Mucosa of rectum (tissue), 2 donors: ENCODE measurements around the gene LPA.

Experiments
- H3K27ac ChIP-seq, 2 donors: one replicate each; pipeline ENCODE4 v1.7.0; 2013; ENCODE audit warnings: inconsistent platforms in 2 of 2, low read depth in 2 of 2, low read length in 2 of 2
- H3K27me3 ChIP-seq, 2 donors: one replicate each; pipeline ENCODE4 v1.7.0; 2013; ENCODE audit warnings: low read length in 2 of 2; ENCODE audit not compliant: control insufficient read depth in 2 of 2, insufficient read depth in 2 of 2
- H3K36me3 ChIP-seq, 2 donors: one replicate each; pipeline ENCODE4 v1.7.0; 2013; ENCODE audit warnings: low read length in 2 of 2; ENCODE audit not compliant: control insufficient read depth in 2 of 2, insufficient read depth in 2 of 2
- H3K4me1 ChIP-seq, 2 donors: one replicate each; pipeline ENCODE4 v1.7.0; 2013; ENCODE audit warnings: low read length in 2 of 2, mild to moderate bottlenecking in 1 of 2; ENCODE audit not compliant: control insufficient read depth in 2 of 2, insufficient read depth in 2 of 2
- H3K4me3 ChIP-seq, 2 donors: one replicate each; pipeline ENCODE4 v1.7.0; 2013; ENCODE audit warnings: low read length in 2 of 2
- H3K9ac ChIP-seq, 2 donors: one replicate each; pipeline ENCODE4 v1.7.0; 2013; ENCODE audit warnings: low read length in 2 of 2, low read depth in 1 of 2, mild to moderate bottlenecking in 1 of 2
- H3K9me3 ChIP-seq, 2 donors: one replicate each; pipeline ENCODE4 v1.7.0; 2013; ENCODE audit warnings: low read length in 2 of 2; ENCODE audit not compliant: control insufficient read depth in 2 of 2
- donor health status: healthy.
- donor health status: Normal muscosa, but diverticular disease.

LPA gene

GRCh38 chr6:160520043-160520904 lies 143.8 kb downstream of the LPA start:
- Histone ChIP-seq H3K36me3 (no peaks in the 10 kb centered on the region), H3K4me1 (peaks cover 0 to 3% of the 10 kb centered on the region in 2 donors), H3K27me3 (no peaks in the 10 kb centered on the region), H3K9ac (peak overlapping the region; percentile 64 to 68), H3K9me3 (no peaks in the 10 kb centered on the region), H3K4me3 (peak overlapping the region; percentile 74 to 79), H3K27ac (peak overlapping the region; percentile 52 to 70)

GRCh38 chr6:160519603-160520042 lies 144.5 kb downstream of the LPA start:
- peak overlapping the region; percentile 74 to 79 for H3K4me3 ChIP-seq
- H3K9me3 ChIP-seq: no peaks in the 10 kb centered on the region
- H3K27me3 ChIP-seq: no peaks in the 10 kb centered on the region
- peak overlapping the region; percentile 64 to 65 for H3K9ac ChIP-seq
- H3K4me1 ChIP-seq: peaks cover 0 to 3% of the 10 kb centered on the region in 2 donors
- peak overlapping the region in 1 of 2 donors; percentile 70 for H3K27ac ChIP-seq
- H3K36me3 ChIP-seq: no peaks in the 10 kb centered on the region

DNA sequence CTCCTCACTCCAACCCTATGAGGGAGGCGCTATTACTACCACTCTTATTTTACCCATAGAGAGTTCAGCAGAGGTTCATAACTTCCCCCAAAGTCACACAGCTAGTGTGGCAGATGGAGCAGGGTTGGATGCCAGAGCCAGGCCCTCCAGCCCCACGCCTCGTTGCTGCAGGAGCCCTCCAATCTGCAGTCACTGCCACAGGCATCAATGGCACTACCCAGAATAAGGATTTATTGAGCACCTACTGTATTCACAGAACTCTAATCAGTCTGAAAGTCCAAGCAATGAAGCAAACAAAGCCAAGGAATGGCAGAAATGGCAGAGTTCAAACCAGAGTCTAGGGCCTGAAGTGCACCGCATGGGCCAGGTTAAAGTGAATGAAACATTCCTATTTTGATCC lies 144.9 kb downstream of the LPA start:
- Histone ChIP-seq H3K27ac (no peak overlapping the region), H3K36me3 (no peaks in the 10 kb centered on the region), H3K27me3 (no peaks in the 10 kb centered on the region), H3K4me1 (peaks cover 0 to 3% of the 10 kb centered on the region in 2 donors), H3K9me3 (no peaks in the 10 kb centered on the region), H3K9ac (no peak overlapping the region), H3K4me3 (no peak overlapping the region)

DNA sequence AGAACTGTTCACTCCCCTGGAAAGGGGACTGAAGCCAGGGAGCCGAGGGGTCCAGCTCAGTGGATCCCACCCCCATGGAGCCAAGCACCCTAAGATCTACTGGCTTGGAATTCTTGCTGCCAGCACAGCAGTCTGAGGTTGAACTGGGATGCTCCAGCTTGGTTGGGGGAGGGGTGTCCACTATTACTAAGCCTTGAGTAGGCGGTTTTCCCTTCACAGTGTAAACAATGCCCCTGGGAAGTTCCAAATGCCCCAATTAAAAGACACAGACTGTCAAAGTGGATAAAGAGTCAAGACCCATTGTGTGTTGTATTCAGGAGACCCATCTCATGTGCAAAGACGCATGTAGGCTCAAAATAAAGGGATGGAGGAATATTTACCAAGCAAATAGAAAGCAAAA lies 150.2 kb downstream of the LPA start:
- no peak overlapping the region for H3K27ac ChIP-seq
- H3K9me3 ChIP-seq: no peaks in the 10 kb centered on the region
- H3K4me1 ChIP-seq: no peaks in the 10 kb centered on the region
- H3K36me3 ChIP-seq: no peaks in the 10 kb centered on the region
- no peaks in the 10 kb centered on the region for H3K27me3 ChIP-seq
- no peak overlapping the region for H3K4me3 ChIP-seq
- H3K9ac ChIP-seq: no peak overlapping the region

DNA sequence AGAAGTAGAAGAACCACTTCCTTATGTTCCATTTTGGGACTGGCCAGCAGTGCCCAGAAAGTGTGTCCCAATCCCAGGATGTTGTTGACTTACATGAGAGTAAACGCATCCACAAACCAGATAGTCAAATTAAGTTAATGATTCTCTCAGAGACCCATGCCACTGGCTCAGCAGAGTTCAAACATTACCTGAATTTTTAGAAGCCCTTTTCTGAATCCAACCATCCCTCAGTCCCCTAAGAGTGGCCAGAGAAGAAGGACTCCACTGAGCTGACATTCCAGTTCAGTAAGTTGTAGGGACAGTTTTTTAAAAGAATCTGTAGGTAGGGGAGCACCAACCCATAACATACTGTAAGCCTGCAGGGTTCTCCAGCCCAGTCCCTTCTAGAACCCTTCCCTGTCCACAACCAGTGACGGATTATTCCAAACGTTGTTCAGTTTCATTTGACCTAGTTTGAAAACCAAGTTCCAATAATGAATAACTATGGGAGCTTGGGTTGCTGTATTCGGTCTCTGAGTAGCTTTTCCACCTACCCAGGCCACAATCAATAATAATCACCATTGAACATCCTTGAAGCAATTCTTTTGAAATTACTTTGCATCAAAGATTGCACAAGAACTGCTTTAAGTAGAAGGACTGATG lies 153.0 kb downstream of the LPA start:
- Histone ChIP-seq H3K4me1 (no peaks in the 10 kb centered on the region), H3K27me3 (no peaks in the 10 kb centered on the region), H3K36me3 (no peaks in the 10 kb centered on the region), H3K27ac (no peak overlapping the region), H3K9me3 (no peaks in the 10 kb centered on the region), H3K4me3 (no peak overlapping the region), H3K9ac (no peak overlapping the region)

DNA sequence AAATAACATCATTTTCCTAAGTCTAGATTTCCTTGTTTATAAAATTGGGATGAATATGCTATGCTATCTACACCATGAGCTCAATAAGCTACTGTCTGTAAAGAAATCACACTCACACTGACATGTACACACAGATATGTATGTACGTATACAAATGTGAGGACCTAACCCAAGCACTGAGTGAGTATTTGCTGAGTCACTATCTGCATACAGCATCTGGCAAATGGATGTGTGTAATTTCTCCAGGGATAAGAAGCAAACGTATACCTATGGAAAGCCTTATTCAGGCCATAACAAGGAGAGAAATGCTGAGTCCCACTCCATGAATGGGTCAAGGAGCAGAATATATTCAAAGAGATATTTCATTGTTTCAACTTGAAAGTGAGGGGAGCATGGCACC lies 153.9 kb downstream of the LPA start:
- H3K36me3 ChIP-seq: no peaks in the 10 kb centered on the region
- H3K27me3 ChIP-seq: no peaks in the 10 kb centered on the region
- no peak overlapping the region for H3K4me3 ChIP-seq
- H3K4me1 ChIP-seq: no peaks in the 10 kb centered on the region
- no peaks in the 10 kb centered on the region for H3K9me3 ChIP-seq
- H3K27ac ChIP-seq: no peak overlapping the region
- no peak overlapping the region for H3K9ac ChIP-seq

GRCh38 chr6:160509610-160510009 lies 154.5 kb downstream of the LPA start:
- Histone ChIP-seq H3K36me3 (no peaks in the 10 kb centered on the region), H3K27me3 (no peaks in the 10 kb centered on the region), H3K27ac (no peak overlapping the region), H3K9me3 (no peaks in the 10 kb centered on the region), H3K4me3 (no peak overlapping the region), H3K4me1 (no peaks in the 10 kb centered on the region), H3K9ac (no peak overlapping the region)

DNA sequence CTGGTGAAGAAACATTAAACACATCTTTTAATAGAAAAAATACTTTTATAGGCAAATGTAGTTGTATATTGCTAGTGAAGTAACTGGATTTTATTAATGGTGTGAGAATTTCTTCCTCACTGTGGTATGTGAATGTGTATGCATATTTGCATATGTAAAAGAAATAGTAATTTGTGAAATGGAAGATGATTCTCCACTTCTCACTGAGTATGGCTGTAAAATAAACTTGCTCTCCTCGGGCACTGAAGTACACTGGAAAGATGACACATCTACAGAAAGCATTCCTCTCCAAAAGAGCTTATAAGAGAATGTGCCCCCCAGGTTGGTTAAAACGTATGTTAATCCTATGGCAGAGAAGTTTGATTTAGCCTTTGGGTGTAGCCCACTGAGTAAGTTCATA lies 155.5 kb downstream of the LPA start:
- Histone ChIP-seq H3K9ac (no peak overlapping the region), H3K27ac (no peak overlapping the region), H3K4me1 (no peaks in the 10 kb centered on the region), H3K36me3 (no peaks in the 10 kb centered on the region), H3K27me3 (no peaks in the 10 kb centered on the region), H3K9me3 (peaks cover 0 to 3% of the 10 kb centered on the region in 2 donors), H3K4me3 (no peak overlapping the region)

DNA sequence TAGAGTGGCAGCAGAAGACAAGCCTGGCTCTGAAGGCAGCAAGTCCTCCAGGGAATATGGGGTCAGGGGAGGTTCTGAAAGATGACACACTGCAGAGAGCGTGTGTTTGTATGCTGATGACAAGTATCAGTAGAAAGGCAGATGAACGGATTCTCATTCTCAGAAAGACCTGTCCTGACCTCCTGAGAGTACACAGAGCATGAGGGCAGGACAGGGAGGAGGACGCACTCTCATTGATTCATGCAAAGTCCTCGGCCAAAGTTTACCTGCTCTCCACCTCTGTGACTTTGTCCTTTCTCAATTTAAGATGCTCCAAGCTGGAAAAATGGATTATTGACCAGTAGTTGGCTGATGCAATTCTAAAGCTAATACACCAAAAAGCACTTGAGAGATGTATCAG lies 156.7 kb downstream of the LPA start:
- H3K4me1 ChIP-seq: no peaks in the 10 kb centered on the region
- H3K9me3 ChIP-seq: peaks cover 0 to 3% of the 10 kb centered on the region in 2 donors
- H3K27ac ChIP-seq: no peak overlapping the region
- no peak overlapping the region for H3K4me3 ChIP-seq
- no peaks in the 10 kb centered on the region for H3K36me3 ChIP-seq
- no peak overlapping the region for H3K9ac ChIP-seq
- H3K27me3 ChIP-seq: no peaks in the 10 kb centered on the region

DNA sequence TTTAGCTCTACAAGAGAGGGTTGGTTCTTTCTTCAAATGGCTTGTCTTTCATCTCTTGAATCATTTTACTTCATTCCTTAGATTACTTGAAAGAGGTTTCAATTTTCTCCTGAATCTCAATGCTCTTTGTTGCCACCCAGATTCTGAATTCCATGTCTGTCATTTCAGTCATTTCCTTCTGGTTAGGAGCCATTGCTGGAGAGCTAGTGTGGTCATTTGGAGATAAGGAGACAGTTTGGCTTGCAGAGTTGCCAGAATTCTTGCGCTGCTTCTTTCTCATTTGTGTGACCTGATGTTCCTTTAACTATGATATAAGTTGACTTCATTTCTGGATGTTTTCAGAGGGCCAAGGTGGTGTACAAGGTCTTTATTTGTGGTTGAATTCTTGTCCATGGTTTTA lies 158.1 kb downstream of the LPA start:
- Histone ChIP-seq H3K9ac (no peak overlapping the region), H3K4me3 (no peak overlapping the region), H3K27me3 (no peaks in the 10 kb centered on the region), H3K36me3 (no peaks in the 10 kb centered on the region), H3K9me3 (peaks cover 0 to 3% of the 10 kb centered on the region in 2 donors), H3K27ac (no peak overlapping the region), H3K4me1 (no peaks in the 10 kb centered on the region)
